HG03066 (cell line): ENCODE measurements around the gene COIL.

ENCODE experiments used
- ATAC-seq: cut with Tn5 transposase; IDR thresholded peaks from one replicate; pipeline ENCODE4 v1.9.1; 2021; ENCODE audit warnings: low read depth; ENCODE audit not compliant: unreplicated experiment

Gene COIL

GRCh38 chr17:56912105-56912999 lies 48.5 kb downstream of the COIL start:
- no peak for ATAC-seq

- no peak for ATAC-seq
Observed at GRCh38 chr17:56910509-56911235, 50.2 kb downstream of the COIL start.

GRCh38 chr17:56909742-56910508 lies 50.9 kb downstream of the COIL start:
- no peak for ATAC-seq

- peak; percentile 81 for ATAC-seq
Observed at GRCh38 chr17:56908001-56908542, 52.8 kb downstream of the COIL start.

GRCh38 chr17:56903560-56903959 lies 57.3 kb downstream of the COIL start:
- no peak for ATAC-seq

GRCh38 chr17:56902348-56902747 lies 58.5 kb downstream of the COIL start:
- no peak for ATAC-seq

- no peak for ATAC-seq
Observed at GRCh38 chr17:56899403-56899802, 61.4 kb downstream of the COIL start.

GRCh38 chr17:56898874-56899273 lies 62.0 kb downstream of the COIL start:
- no peak for ATAC-seq

GRCh38 chr17:56897646-56898424 lies 63.0 kb downstream of the COIL start:
- ATAC-seq: peak; percentile 60

GRCh38 chr17:56896968-56897359 lies 63.9 kb downstream of the COIL start:
- ATAC-seq: peak; percentile 61

GRCh38 chr17:56896217-56896967 lies 64.5 kb downstream of the COIL start:
- no peak for ATAC-seq

GRCh38 chr17:56894859-56895455 lies 65.9 kb downstream of the COIL start:
- ATAC-seq: no peak

- ATAC-seq: no peak
Observed at GRCh38 chr17:56893503-56893902, 67.3 kb downstream of the COIL start.

GRCh38 chr17:56892333-56892732 lies 68.5 kb downstream of the COIL start:
- no peak for ATAC-seq

GRCh38 chr17:56891751-56892150 lies 69.1 kb downstream of the COIL start:
- no peak for ATAC-seq

- no peak for ATAC-seq
Observed at GRCh38 chr17:56890906-56891674, 69.8 kb downstream of the COIL start.

- ATAC-seq: no peak
Observed at GRCh38 chr17:56890390-56890789, 70.5 kb downstream of the COIL start.
